Measurements from ENCODE around the gene CYRIA. TPM values are rescaled to one million over a fixed set of nuclear protein-coding genes. Genes with fewer than 3 reads are reported as not detected.

Gene CYRIA
- total and polyA plus RNA-seq, 4 donors: 1.3 to 4.3 (median 2.4) TPM

DNA sequence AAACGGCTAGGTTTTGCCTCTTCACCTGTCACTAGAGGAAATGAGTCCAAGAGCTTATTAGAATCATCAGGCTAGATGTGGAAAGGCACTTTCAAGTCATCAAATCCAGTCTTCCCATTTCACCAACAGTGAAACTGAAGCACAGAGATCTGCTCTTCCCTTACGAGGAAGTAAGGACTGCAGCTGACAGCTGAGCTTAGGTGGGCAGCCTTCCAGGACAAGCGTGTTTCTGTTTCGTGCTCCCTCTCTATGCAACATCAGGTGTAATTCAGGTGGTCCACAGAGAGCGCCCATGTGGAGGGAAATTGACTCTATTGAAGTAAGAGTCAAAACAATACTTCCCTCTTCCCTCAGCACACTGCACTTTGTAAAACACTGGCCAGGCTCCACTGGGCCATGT, 5.5 kb downstream of the CYRIA start:
- TF ChIP-seq EGR1 (IDR thresholded peaks at IDR 0.05; ENCODE audit: low read depth in 2 of 2) (no peak), FOXA1 (IDR thresholded peaks at IDR 0.05) (no peak), HNF4G (IDR thresholded peaks at IDR 0.05) (no peak), FOXA2 (IDR thresholded peaks at IDR 0.05) (no peak), YY1 (IDR thresholded peaks at IDR 0.05) (no peak), HNF4A (conservative IDR thresholded peaks at IDR 0.05) (no peak)
- TF ChIP-seq, protein P1, sequence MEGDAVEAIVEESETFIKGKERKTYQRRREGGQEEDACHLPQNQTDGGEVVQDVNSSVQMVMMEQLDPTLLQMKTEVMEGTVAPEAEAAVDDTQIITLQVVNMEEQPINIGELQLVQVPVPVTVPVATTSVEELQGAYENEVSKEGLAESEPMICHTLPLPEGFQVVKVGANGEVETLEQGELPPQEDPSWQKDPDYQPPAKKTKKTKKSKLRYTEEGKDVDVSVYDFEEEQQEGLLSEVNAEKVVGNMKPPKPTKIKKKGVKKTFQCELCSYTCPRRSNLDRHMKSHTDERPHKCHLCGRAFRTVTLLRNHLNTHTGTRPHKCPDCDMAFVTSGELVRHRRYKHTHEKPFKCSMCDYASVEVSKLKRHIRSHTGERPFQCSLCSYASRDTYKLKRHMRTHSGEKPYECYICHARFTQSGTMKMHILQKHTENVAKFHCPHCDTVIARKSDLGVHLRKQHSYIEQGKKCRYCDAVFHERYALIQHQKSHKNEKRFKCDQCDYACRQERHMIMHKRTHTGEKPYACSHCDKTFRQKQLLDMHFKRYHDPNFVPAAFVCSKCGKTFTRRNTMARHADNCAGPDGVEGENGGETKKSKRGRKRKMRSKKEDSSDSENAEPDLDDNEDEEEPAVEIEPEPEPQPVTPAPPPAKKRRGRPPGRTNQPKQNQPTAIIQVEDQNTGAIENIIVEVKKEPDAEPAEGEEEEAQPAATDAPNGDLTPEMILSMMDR (IDR thresholded peaks at IDR 0.05; ENCODE audit: low read depth, low read length, missing input control): no peak
- H3K9ac ChIP-seq (ENCODE audit: low read depth in 1 of 2, low read length in 2 of 2): no peak overlapping the region
- 70% methylated on average over 5 of the region's 5 CpGs for WGBS
- H3K27ac ChIP-seq (ENCODE audit: low read depth in 1 of 2, low read length in 2 of 2): no peak overlapping the region
- H3K27me3 ChIP-seq (ENCODE audit: control insufficient read depth in 4 of 4, insufficient read depth in 4 of 4, low read length in 3 of 4): no peaks in the 10 kb centered on the region
- no peaks in the 10 kb centered on the region for H3K9me3 ChIP-seq (ENCODE audit: control insufficient read depth in 4 of 4, low read length in 3 of 4)
- DNase-seq (ENCODE audit: low spot score): no peak
- H3K4me1 ChIP-seq (ENCODE audit: control insufficient read depth in 4 of 4, insufficient read depth in 4 of 4, low read length in 3 of 4): peaks cover 0 to 7% (median under 1%) of the 10 kb centered on the region in 4 donors
- H3K4me3 ChIP-seq (ENCODE audit: low read depth in 1 of 3, low read length in 3 of 3): no peak overlapping the region
- no peaks in the 10 kb centered on the region for H3K36me3 ChIP-seq (ENCODE audit: control insufficient read depth in 4 of 4, insufficient read depth in 3 of 4, low read depth in 1 of 4, low read length in 3 of 4)

DNA sequence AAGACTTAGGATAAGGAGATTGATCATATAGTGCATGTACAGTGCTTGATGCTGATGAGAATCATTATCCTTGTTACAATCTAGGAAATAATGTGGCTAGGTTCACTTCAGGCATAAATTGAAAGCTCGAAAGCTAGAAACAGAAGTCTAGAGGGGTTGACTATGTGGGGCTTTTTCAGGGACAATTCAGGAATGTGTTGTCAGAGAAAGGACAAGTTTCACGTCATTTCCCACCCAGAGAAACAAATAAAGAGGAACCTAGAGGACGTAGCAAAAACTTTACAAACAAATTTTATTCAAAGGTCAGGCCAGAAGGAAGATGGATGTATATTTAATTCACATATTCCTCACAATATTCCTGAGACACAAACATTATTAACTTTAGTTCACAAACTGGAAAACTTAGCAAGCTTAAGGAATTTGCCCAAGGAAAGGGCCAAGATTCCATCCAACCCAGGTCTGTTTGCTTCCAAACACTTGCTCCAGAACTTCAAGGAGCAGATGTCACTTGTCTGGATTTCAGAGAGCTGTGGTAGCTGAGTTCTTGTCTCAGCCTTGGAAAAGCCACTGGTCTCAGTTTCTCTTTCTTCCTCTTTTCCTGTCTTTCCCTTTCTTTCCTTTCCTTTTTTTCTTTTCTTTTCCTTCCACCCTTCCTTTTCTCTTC, 7.4 kb downstream of the CYRIA start:
- 72% methylated on average over 3 of the region's 3 CpGs for WGBS
- no peaks in the 10 kb centered on the region for H3K27me3 ChIP-seq (ENCODE audit: control insufficient read depth in 4 of 4, insufficient read depth in 4 of 4, low read length in 3 of 4)
- H3K27ac ChIP-seq (ENCODE audit: low read depth in 1 of 2, low read length in 2 of 2): peak overlapping the region; percentile 1 to 7

More for the DNA sequence above, 7.4 kb downstream of the CYRIA start:
- no peak overlapping the region for H3K9ac ChIP-seq (ENCODE audit: low read depth in 1 of 2, low read length in 2 of 2)
- no peak for DNase-seq (ENCODE audit: low spot score)
- H3K4me3 ChIP-seq (ENCODE audit: low read depth in 1 of 3, low read length in 3 of 3): no peak overlapping the region
- no peaks in the 10 kb centered on the region for H3K9me3 ChIP-seq (ENCODE audit: control insufficient read depth in 4 of 4, low read length in 3 of 4)
- no peaks in the 10 kb centered on the region for H3K36me3 ChIP-seq (ENCODE audit: control insufficient read depth in 4 of 4, insufficient read depth in 3 of 4, low read depth in 1 of 4, low read length in 3 of 4)
- H3K4me1 ChIP-seq (ENCODE audit: control insufficient read depth in 4 of 4, insufficient read depth in 4 of 4, low read length in 3 of 4): peaks cover 0 to 6% (median 2%) of the 10 kb centered on the region in 4 donors
- TF ChIP-seq RAD21 (IDR thresholded peaks at IDR 0.05): no peak
- no peak for TF ChIP-seq YY1 (IDR thresholded peaks at IDR 0.05)
- TF ChIP-seq NR2F2 (IDR thresholded peaks at IDR 0.05): no peak
- TF ChIP-seq GABPA (IDR thresholded peaks at IDR 0.05 in 1 of 2, conservative IDR thresholded peaks at IDR 0.05 in 1 of 2): no peak
- TF ChIP-seq TAF1 (conservative IDR thresholded peaks at IDR 0.05): no peak
- TF ChIP-seq REST (IDR thresholded peaks at IDR 0.05): no peak
- no peak for TF ChIP-seq RXRA (IDR thresholded peaks at IDR 0.05)
- no peak for TF ChIP-seq ZBTB33 (IDR thresholded peaks at IDR 0.05)
- TF ChIP-seq JUND (IDR thresholded peaks at IDR 0.05): no peak
- TF ChIP-seq ATF3 (IDR thresholded peaks at IDR 0.05): no peak
- TF ChIP-seq HNF4G (IDR thresholded peaks at IDR 0.05): no peak
- TF ChIP-seq, protein P1 (IDR thresholded peaks at IDR 0.05; ENCODE audit: low read depth, low read length, missing input control): no peak
- TF ChIP-seq HNF4A (conservative IDR thresholded peaks at IDR 0.05): no peak
- TF ChIP-seq FOXA2 (IDR thresholded peaks at IDR 0.05): no peak
- TF ChIP-seq, protein P2, sequence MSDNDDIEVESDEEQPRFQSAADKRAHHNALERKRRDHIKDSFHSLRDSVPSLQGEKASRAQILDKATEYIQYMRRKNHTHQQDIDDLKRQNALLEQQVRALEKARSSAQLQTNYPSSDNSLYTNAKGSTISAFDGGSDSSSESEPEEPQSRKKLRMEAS (IDR thresholded peaks at IDR 0.05): no peak
- no peak for TF ChIP-seq EGR1 (IDR thresholded peaks at IDR 0.05; ENCODE audit: low read depth in 2 of 2)
- TF ChIP-seq FOXA1 (IDR thresholded peaks at IDR 0.05): no peak

All from liver (tissue), 9 donors.